Stromal cell of bone marrow (primary cell): ENCODE results near the gene FYN.
"Not testable (repeated sequence)": the region's sequence is repeated elsewhere in the genome, so short reads cannot be mapped to it uniquely, and the experiment has no call there.

Source experiments
- DNase-seq: peaks from one replicate; pipeline ENCODE4 v3.0.0-alpha.2; 2012; ENCODE audit warnings: low read depth

Gene FYN

DNA sequence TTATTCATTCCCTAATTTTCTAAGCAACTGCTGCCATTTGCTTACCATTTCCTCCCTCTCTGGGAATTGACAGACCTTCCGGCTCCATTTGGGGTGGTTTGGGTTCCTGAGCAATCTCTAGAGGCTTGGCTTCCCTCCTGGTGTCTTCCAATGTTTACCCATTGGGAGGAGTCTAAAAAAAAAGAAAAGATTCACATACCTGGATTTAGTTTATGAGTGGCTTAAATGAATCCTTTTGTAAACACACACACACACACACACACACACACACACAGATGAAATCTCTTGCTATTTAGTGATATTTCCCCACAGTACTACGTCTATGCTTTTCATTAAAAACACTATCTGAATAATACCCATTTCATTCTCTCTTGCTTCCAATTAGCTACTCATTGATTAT, 219.3 kb downstream of the FYN start:
- no peak for DNase-seq

DNA sequence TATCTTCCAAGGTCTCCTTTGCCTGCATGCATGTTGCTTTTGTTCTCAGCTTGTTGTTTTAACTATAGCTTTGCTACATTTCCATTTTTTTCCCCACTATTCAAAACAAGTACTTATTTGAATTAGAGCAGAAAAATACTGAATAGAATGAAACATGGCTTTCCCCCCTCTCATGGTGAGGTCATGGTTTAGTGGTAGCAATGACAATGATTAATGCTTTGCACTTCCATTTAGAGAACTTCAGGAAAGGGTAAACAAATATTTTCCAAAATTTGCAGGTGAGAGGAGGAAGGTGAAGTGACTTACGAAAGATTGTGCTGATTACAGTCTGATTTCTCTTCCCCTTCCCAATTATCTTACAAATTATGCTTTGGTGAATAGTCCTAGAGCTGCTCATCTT, 219.8 kb downstream of the FYN start:
- no peak for DNase-seq

DNA sequence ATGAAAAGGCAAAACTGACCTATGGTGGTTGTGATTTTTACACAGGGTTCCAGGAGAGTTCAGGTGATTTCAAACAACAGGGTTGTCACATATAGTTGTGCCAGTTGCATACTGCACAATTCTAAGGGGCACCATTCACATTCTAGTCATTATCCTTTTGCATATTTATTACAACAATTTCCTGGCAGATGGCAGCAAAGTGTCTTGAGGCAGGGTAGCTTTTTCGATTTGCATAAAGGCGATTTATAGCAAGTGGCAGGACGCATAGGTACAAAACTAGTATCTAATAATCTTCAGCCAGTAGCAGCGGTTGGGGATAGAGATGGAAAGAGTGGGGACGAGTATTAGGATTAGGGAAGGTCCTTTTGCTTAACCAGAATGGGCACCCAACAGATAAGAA, 221.1 kb downstream of the FYN start:
- DNase-seq: no peak

DNA sequence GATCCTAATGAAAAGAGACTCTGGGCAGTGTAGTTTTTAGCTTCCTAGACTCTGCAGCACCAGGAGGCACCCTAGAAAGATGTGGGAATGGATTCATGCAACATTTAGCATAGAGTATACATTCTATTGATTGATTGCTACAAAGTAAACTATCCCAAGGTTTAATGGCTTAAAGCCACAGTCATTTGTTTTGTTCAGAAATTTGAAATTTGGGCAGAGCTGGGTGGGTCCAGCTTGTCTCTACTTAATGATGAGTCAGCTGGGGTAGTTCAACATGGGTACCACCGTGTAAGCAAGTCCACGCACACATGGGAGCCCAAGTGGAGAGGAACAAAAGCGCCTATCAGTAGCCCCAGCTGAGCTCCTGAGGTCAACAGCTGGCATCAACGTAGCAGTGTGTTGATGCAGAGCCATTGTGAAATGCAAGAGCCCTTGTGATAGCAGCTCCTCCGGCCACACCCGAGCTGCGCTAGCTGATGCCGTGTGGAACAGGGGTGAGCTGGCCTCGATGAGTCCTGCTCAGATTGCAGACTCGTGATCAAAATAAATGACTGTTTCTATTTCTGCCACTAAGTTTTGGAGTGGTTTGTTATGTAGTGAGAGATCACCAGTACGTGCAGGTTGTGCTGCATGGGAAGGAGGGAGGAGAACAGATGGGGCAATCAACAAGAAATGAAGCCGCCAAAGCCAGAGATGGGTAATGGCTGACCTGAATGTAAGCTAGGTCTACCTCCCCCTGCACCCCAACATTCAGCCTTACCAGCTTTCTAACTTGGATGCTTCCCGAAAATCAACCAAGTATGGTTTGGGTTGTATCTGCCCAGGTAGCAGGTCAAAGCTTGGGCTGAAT, 221.8 kb downstream of the FYN start:
- DNase-seq: no peak

DNA sequence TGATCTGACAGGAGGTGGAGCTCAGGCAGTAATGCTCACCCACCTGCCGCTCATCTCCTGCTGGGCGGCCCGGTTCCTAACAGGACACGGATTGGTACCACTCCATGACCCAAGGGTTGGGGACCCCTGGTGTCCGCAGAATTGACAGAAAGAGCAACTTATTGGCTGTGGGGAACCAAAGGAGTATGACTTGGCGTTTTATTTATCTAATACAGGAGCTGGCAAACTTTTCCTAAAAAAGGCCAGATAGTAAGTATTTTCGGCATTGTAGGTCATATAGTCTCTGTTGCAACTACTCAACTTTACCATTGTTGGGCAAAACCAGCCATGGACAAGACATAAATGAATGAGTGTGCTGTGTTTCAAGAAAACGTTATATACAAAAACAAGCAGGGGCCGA, 223.2 kb downstream of the FYN start:
- DNase-seq: no peak

DNA sequence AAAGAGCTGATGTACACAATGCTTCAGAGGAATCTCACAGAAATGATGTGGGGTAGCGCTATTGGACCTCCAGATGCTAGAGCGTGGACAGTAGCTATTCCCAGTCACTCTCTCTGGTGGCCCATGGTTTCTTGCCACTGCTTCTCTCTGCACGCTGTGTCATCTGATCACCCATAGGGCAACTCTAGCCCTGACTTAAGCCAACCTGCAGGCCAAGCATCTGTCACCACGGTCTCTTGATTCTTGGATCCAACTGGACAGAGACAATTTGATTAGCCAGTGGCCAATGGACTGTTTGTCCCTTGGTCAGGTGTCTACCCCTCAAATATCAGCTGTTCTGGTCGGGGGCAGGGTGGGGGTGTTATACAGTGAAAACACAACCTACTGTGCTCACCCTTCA, 225.2 kb downstream of the FYN start:
- DNase-seq: no peak

DNA sequence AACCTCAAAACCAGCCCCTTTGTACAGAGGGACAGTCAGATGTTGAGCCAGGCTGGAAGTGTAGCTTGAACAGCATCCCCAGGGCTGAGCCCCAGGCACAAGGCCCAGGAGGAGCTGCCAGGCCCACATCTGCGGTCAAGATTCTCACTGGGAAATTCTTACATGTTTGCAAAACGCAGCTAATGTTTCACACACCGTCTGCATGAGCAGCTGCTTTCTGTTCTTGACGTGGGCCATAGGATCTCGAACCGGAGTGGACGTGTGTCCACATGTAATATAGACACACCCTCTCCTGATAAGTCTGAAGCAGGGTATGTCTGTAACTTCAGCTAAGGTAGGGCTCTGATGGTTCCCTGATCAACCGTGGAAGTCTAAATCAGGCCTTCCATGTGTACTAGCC, 226.3 kb downstream of the FYN start:
- DNase-seq: peak; percentile 74

DNA sequence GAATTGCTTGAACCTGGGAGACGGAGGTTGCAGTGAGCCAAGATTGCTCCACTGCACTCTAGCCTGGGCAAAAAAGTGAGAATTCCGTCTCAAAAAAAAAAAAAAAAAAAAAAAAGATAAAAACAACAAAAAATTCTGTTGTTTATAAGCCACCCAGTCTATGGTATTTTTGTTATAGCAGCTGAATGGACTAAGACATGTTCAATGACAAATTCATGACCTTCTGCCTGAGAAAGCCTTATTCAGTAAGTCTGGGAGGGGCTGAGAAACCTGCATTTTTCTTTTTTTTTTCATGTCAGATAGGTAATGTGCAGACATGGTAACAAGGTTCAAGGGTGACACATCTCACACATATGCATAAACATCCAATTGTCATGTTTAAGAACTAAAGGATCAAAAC, 227.2 kb downstream of the FYN start:
- no peak for DNase-seq

DNA sequence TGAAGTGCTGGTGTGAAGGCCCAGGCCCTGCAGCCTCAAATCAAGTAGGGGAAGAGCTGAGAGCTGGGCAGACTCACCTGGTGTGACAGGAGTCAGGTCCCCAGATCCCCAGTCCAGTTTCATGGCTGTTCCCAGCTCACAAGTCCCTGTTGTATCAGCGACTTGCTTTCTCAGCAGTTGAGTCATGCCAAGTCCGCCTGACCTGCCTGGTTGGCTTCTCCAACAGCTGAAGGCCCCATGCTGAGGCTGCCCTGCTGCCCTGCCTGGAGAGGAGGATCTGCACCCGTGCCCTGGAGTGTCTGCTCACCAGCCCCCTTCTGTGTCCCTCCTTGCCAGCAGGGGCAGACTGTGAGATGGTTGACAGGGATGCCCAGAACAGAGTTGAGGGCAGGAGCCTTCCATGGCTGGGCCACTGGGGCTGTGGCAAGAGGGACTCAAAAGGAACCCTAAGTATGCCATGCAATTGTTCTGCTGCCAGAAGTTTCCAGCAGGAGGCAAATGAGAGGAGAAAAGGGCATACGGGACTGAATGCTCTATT, 228.3 kb downstream of the FYN start:
- no peak for DNase-seq

DNA sequence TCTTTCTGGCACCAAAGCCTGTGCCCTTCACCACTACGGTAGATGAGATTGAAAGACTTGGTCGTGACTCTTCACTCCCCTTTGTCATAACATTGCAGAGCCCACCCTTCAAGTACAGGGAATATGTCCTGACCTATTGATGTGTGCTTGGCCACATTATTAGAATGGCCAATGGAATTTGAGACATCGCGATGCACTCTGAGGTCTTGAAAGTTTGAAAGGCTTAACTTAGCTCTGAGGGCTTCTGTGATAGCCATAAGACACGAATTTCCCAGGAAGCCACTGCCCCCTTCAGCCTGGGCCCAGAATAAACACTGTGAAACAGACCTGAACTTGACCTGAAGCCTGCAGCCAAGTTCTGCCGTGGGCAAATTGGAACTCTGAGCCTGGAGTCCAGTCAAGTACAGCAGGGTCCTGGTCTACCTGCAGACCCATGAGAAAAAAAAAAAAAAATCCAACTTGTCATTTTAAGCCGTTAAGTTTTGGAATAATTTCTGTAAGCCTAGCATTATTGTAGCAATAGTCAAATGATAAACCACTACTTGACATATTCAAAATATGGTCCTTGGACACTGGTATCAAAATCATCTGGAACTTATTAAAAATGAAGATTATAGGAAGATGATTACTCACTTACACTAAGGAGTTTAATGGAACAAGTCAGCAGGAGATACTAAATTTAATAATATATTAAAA, 230.6 kb downstream of the FYN start:
- peak; percentile 67 for DNase-seq

DNA sequence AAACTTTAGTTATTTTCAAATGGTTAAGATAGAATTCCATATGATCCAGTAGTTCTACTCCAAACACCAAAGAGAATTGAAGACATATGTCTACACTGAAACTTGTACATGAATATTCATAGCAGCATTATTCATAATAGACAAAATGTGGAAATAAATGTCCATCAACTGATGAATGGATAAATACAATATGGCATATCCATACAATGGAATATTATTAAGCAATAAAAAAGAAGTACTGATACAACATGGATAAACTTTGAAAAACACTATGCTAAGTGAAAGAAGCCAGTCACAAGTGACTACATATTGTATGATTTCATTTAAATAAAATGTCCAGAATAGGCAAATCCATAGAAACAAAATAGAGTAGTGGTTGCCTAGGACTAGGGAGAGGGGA, 234.0 kb downstream of the FYN start:
- DNase-seq: no peak

DNA sequence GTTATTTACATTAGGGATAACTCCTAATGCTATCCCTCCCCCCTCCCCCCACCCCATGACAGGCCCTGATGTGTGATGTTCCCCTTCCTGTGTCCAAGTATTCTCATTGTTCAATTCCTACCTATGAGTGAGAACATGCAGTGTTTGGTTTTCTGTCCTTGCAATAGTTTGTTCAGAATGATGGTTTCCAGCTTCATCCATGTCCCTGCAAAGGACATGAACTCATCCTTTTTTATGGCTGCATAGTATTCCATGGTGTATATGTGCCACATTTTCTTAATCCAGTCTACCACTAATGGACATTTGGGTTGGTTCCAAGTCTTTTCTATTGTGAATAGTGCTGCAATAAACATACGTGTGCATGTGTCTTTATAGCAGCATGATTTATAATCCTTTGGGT, 238.3 kb downstream of the FYN start:
- DNase-seq: not testable (repeated sequence)

DNA sequence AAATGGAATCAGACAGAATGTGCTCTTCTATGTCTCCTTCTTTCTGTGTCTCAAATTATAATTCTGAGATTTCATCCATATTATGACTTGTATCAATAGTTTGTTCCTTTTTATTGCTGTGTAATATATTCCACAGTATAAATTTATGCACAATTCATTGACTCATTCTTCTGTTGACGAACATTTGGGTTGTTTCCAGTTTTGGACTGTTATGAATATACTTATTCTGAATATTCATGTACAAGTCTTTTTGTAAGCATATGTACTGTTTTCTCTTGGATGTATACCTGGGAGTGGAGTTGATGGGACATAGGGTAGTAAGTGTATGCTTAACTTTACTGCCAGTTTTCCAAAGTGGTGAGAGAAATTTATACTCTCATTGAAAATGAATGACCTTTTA, 239.4 kb downstream of the FYN start:
- DNase-seq: no peak

DNA sequence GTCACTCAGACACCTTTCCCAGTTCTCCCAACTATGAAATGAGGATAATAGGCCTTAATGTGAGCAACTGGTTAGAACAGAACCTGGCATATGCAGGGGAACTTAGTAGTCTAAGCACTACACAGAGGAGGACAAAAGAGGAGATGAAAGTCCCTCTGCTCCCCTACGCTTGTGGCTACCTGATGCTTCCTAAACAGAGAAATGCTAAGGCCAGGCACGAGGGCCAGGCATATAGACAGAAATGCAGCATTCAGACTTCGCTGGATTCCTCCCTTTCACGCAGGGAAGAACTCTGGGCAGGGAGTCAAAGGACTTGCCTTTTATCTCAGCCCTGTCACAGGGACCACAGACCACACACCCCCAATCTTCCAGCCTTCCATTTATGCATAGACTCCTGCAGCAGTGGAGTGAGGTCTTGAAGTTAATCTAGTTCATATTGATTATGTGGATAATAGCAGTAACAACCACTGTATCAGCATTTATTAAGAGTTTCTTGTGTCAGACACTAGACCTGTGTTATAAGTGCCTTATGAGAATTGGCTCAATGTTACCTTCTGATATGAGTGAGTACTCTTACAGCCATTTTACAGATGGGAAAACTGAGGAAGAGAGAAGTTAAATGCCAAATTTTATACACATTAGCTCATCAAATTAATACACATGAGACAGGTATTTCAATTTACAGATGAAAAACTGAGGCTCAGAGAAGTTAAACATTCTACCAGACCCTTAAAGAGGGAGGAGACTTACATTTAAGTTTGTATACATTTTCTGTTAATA, 240.6 kb downstream of the FYN start:
- DNase-seq: no peak

DNA sequence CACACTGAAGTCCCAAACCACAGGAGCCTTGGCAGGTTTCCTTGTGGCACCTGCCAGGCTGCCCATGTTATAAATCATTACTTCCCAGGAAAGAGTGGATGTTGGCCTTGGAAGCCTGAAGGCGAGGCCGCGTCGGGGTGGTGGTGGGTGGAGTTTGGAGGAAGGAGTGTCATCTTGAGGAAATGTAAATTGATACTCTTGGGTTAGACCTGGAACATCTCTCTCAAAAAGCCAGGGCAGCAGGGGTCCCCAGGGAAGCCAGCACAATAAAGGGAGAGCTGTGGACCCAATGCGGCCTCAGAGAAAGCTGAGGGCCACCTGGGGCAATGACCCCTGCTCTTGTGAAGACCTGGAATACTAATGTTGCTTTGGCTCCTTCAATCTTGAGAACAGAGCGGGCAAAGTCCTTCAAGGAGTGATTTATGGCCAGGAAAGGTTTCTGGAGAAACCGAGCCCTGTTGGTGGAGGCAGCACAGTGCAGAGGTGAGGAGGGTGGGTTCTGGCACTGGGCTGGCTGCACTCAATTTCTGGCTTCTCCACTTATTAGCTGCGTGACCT, 241.3 kb downstream of the FYN start:
- DNase-seq: no peak

DNA sequence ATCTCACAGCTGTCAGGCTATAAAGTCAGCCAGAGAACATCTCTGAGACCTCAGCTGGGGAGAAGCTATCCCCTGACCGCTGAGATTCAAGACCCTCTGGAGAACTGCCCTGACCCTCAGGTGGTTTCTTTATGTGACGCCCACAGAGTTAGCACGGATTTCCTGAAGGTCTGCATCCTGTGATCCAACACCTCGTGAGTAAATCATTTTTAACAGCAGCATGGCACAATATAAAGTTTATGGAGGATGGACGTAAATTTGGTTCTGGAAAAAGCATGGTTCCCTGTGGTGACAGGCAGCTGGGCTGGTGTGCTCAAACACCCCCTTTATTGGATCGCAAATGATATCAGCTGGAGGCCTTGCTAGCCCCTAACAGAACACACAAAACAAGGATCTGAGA, 242.2 kb downstream of the FYN start:
- no peak for DNase-seq

DNA sequence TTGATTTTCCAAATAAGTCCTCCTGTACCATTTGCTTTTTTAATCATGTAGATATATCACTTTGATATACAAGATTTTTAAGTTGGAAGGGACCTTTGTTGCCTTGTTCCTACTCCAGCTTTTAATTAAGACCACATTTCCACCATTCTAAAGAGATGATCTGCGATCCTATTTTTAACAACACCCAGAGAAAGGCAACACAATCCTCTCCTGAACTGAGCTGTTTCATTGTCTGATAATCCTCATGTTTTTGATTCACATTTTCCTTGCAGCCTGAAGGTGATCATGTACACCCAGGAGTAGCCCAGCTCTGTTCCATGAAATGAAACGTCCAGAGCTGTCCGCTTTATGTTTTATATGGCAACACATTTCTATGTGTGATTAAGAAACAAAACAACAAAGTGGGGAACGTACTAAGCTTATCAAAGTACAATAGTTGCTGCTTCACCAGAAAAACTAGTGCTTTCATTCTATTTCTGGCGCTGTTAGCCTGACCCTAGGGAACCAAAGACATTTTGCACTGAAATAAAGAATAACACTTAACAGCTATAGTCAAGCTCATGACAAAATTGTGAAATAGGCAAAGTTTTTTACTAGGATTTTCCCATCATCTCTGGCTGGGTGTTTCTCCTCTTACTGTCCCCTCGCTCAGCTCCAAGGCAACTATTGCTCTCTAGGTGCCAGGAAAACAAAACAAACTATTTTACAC, 245.0 kb downstream of the FYN start:
- peak; percentile 73 for DNase-seq

DNA sequence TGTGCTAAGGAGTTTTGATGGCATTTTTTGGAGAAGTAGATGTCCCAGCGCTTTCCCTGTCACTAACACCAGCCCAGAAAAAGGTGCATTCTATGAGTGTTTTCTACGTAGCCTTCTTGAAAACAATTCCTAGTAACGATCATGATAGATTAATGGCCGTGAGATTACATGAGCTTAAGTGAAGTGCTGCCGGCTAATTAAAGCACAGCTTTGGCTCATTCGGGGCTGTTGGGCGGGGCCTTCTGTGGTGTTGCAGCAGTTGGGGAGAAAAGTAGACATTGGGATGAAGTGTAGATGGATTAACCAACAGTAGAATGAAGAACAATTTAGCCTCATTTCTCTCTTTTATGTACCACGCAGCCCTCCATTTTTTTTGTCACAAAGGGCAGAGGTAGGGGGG, 246.8 kb downstream of the FYN start:
- no peak for DNase-seq

DNA sequence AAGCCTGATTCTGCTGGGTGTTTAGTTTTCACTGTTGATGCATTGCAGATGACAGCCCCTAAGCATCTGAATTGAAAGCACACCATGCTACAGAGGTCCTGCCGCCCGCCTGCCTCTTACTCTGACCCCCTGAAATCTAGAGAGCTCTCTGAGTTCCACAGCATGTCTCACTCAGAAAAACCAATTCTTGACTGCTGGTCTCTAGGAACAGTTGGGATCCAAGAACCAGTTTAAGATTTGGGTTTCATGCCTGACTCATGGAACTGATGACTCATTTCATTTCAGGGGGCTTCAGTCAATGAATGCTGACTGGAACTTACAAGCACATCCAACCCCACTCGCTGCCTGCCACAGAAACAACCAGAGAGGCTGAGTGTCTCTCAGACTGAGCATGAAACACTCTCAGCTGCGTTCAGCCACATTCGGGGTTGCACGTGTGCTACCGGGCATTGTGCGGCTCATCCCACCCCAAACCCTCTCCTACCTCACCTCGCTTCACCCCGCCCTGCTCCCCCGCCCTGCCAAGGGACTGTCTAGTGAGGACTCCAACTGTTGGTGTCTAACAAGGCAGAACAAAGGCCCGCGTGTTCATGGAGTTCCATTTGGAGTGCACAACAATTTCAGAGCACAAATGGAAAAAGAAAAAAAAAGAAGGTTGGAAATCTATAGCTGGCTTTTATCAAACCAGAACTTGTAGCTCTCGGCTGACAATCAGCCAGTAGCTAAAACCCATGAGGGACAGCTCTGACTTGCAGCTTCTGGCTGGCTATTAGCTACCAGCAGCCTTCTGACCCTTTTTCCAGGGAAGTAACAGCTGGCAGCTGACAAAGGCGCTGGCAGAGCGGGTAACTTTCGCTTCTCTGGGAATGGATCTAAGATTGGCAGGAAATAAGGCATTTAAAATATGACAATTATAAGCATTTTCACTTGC, 247.5 kb downstream of the FYN start:
- DNase-seq: peak; percentile 81

DNA sequence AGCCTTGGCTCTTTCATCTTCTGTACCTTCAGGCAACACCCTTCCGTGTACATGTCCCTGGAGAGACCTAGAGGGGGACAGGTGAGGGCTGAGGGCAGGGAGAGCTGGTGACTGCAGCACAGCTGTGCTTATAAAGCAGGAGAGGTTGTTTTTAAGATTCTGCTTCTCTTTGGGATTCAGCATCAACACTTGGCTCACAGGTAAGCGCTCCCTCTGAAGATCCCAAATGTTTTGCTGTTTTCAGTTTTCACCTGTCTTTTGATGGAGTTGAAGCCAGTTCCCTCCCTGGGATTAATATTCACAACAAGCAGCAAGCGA, 248.2 kb downstream of the FYN start:
- DNase-seq: no peak
